Stimulated activated naive CD8-positive, alpha-beta T cell treated with anti-CD3 and anti-CD28 coated beads, Interleukin-15, amount 100 ng/mL, for 72 hours (primary cell): ENCODE measurements around the gene PIR.

Experiments used
- ATAC-seq: fragments of 150-1000 bp; cut with Tn5 transposase; 2 replicates; pipeline ENCODE4 v1.10.0; 2021; ENCODE audit warnings: mild to moderate bottlenecking, moderate library complexity
- DNase-seq, 2 donors: peaks; one replicate each; pipeline ENCODE4 v3.0.0; 2021 to 2022
- H3K27ac Mint-ChIP-seq, 2 donors: one replicate each; pipeline ENCODE4 v1.8.0; 2022; ENCODE audit warnings: mild to moderate bottlenecking in 2 of 2, mixed read lengths in 2 of 2, moderate library complexity in 2 of 2
- H3K27me3 Mint-ChIP-seq: one replicate; pipeline ENCODE4 v1.8.0; 2022; ENCODE audit warnings: mixed read lengths
- H3K4me1 Mint-ChIP-seq: one replicate; pipeline ENCODE4 v1.8.0; 2022; ENCODE audit warnings: mild to moderate bottlenecking, mixed read lengths
- H3K4me3 Mint-ChIP-seq, 2 donors: one replicate each; pipeline ENCODE4 v1.8.0; 2022; ENCODE audit warnings: mild to moderate bottlenecking in 2 of 2, mixed read lengths in 2 of 2, moderate library complexity in 1 of 2
- H3K9me3 Mint-ChIP-seq, 2 donors: one replicate each; pipeline ENCODE4 v1.8.0; 2022; ENCODE audit warnings: mixed read lengths in 2 of 2

PIR gene

GRCh38 chrX:15410947-15411346 lies 82.2 kb downstream of the PIR start:
- Mint-ChIP-seq H3K4me1 (no peaks in the 10 kb centered on the region), H3K4me3 (no peak overlapping the region), H3K27me3 (no peaks in the 10 kb centered on the region), H3K27ac (no peak overlapping the region), H3K9me3 (no peaks in the 10 kb centered on the region)
- no peak for ATAC-seq
- DNase-seq = no peak

DNA sequence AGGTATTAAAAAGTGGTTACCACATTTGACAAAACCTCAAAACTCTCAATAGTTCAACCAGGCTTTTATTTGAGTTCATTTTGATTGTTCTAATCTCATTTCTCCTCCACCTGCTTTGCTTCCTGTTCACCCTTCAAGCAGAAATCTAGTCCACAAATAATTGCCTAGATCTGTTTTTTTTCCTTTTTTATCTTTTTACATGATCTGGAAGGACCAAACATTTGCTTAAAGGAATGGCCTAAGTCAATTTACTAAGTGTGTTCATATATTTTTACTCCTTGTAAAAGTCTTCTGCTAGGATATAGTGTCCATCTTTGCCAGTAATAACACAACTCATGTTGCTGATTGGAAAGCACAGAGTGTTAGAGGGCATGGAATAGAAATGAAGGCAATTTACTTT lies 82.7 kb downstream of the PIR start:
- Mint-ChIP-seq H3K4me3 (no peak overlapping the region), H3K27me3 (no peaks in the 10 kb centered on the region), H3K4me1 (no peaks in the 10 kb centered on the region), H3K27ac (no peak overlapping the region), H3K9me3 (no peaks in the 10 kb centered on the region)
- DNase-seq = no peak
- no peak for ATAC-seq

DNA sequence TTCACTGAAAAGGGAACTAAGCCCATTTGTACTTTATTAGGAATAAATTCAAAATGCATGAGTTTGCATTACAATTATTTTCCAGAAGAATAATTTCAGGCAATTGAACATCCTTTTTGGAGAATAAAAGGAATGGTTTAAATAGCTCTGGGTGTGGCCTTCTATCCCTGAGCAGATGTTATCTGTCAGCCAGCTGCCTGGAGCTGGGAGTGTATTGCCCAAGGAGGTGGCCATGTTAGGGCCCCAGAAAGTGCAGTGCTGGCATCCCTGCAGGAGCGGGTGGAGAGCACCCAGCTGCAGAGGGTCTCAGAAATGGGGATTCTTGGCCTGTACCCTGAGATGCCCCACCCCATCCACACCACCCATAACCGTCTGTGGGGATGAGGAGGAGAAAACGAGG lies 87.3 kb downstream of the PIR start:
- Mint-ChIP-seq H3K4me3 (no peak overlapping the region), H3K27ac (no peak overlapping the region), H3K4me1 (no peaks in the 10 kb centered on the region), H3K9me3 (no peaks in the 10 kb centered on the region), H3K27me3 (no peaks in the 10 kb centered on the region)
- DNase-seq (no peak), ATAC-seq (no peak)

DNA sequence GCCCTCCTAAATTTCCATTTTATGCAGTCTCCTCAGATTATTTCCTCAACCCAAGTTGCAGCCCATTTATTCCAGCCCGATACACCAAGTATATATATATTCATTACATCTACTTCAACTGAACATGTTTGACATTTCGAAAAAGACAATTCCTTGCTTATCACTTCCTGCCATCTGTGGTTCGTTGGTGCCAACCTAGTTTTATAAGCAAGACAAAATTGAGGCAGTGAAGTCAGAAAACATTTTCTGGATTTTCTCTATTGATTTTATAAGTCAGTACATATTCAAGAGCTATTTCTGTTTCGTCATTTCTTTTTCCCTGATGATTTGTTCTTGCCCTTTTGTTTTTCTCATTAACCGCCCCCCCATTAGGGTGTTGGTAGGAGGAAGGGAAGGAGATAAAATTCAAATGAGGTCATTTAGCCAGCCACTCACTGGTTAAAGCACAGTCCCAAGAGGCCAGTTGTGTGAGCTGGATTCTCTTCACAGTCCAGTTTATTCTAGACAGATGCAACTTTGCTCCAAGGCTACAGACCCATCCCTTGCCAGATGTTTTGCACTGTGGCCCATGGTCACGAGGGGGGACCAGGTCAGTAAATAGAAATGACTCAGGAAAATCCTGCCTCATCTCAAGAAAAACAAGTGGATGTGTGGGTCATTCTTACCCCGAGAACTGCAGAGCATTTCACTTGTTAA lies 88.6 kb downstream of the PIR start:
- Mint-ChIP-seq H3K4me3 (no peak overlapping the region), H3K9me3 (no peaks in the 10 kb centered on the region), H3K4me1 (no peaks in the 10 kb centered on the region), H3K27ac (no peak overlapping the region), H3K27me3 (no peaks in the 10 kb centered on the region)
- DNase-seq (no peak), ATAC-seq (no peak)

DNA sequence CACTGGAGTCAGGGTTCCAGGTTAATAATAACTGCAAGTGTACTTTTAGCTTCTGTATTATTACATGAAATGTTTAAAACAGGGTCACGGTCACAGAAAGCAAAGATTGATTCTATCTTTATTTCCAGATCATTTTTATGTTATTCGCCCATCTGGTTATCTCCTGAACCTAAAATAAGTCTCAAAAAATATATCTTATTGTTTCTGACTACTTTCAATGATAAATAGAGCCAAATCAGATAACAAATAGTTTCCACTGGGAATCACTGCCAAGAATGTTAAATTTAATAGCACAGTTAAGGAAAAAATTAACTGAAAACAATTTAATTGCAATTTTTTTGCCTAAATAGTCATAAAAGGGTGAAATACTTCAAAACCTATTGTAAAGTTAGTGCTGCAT lies 91.8 kb downstream of the PIR start:
- Mint-ChIP-seq H3K27me3 (no peaks in the 10 kb centered on the region), H3K27ac (no peak overlapping the region), H3K4me3 (no peak overlapping the region), H3K4me1 (no peaks in the 10 kb centered on the region), H3K9me3 (no peaks in the 10 kb centered on the region)
- no peak for DNase-seq
- ATAC-seq = no peak

GRCh38 chrX:15399962-15400391 lies 93.2 kb downstream of the PIR start:
- H3K27me3 Mint-ChIP-seq = no peaks in the 10 kb centered on the region
- no peak overlapping the region for H3K4me3 Mint-ChIP-seq
- no peaks in the 10 kb centered on the region for H3K4me1 Mint-ChIP-seq
- DNase-seq = no peak
- no peak overlapping the region for H3K27ac Mint-ChIP-seq
- no peaks in the 10 kb centered on the region for H3K9me3 Mint-ChIP-seq
- no peak for ATAC-seq

DNA sequence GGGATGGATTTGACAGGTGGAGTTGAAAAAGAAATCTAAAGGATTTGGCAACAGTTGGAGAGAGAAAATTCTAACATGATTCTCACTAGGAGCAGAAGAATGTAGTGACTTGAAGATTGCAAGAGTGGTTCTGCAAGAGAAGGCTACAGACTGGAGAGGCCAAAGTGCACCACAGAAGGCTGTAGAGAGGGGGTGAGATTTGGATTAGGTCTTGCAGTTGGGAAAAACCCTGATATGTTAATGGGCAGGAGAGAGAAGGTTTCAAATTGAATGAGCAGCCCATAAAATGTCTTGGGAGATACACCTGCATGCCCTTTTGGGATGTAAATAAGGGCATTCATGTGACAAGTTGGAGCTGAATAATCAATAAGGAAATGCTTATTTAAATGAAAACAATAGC lies 94.3 kb downstream of the PIR start:
- H3K9me3 Mint-ChIP-seq = no peaks in the 10 kb centered on the region
- DNase-seq = no peak
- H3K27ac Mint-ChIP-seq = no peak overlapping the region
- no peak overlapping the region for H3K4me3 Mint-ChIP-seq
- no peaks in the 10 kb centered on the region for H3K27me3 Mint-ChIP-seq
- H3K4me1 Mint-ChIP-seq = no peaks in the 10 kb centered on the region
- no peak for ATAC-seq

- no peak overlapping the region for H3K27ac Mint-ChIP-seq
- DNase-seq = no peak
- no peak for ATAC-seq
- H3K4me3 Mint-ChIP-seq = no peak overlapping the region
- H3K4me1 Mint-ChIP-seq = no peaks in the 10 kb centered on the region
- no peaks in the 10 kb centered on the region for H3K9me3 Mint-ChIP-seq
- H3K27me3 Mint-ChIP-seq = no peaks in the 10 kb centered on the region
Observed at GRCh38 chrX:15395789-15396188, 97.3 kb downstream of the PIR start.

DNA sequence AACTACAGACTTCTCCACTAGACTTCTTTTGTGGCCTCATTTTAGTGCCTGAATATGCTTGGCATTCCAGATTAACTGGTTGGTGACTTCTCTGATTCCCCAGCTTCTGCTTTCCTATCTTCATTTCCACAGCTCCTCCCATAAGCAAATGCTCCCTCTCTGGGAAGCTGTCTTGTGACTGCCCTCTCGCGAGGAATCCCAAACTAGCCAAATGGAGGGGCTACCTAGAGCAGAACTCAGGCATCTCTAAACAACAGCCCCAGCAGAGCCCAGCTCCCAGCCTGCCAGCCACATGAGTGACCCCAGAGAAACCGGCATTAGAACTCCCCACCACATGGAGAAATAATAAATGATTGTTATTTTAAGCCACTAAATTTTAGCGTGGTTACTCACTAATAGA lies 101.3 kb downstream of the PIR start:
- ATAC-seq = no peak
- no peaks in the 10 kb centered on the region for H3K4me1 Mint-ChIP-seq
- no peak overlapping the region for H3K27ac Mint-ChIP-seq
- H3K27me3 Mint-ChIP-seq = no peaks in the 10 kb centered on the region
- no peaks in the 10 kb centered on the region for H3K9me3 Mint-ChIP-seq
- DNase-seq = no peak
- no peak overlapping the region for H3K4me3 Mint-ChIP-seq

DNA sequence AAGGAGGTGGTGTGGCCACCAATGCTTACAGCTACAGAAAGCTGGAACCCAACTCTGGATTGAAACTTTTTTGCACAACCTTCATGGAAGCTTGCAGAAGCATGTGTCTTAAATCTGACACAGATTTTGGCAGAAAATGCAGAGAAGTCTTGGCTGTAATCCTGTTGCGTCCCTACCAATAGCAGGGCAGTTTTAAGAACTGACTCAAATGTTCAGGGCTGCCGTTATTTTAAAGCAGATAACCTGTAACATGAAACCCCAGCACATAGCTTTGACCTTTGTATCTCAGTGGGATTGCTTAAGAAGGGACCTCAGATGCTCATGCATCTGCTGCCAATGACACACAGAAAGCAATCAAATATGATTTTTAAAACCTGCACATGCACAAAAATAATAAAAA lies 108.8 kb downstream of the PIR start, which contains the start of gene VEGFD:
VEGFD (minus strand) TSS at position 110 of the 400 bp plus-strand sequence. CDS start 467 bp downstream, outside the sequence.
- peaks cover 16% of the 10 kb centered on the region for H3K27me3 Mint-ChIP-seq
- DNase-seq (no peak), ATAC-seq (no peak)
- no peaks in the 10 kb centered on the region for H3K4me1 Mint-ChIP-seq
- H3K9me3 Mint-ChIP-seq = no peaks in the 10 kb centered on the region
- H3K27ac Mint-ChIP-seq = no peak within 1 kb of the TSS
- H3K4me3 Mint-ChIP-seq = no peak within 1 kb of the TSS

- Mint-ChIP-seq H3K27me3 (peaks cover 16% of the 10 kb centered on the region), H3K27ac (no peak overlapping the region), H3K4me1 (no peaks in the 10 kb centered on the region), H3K4me3 (no peak overlapping the region), H3K9me3 (no peaks in the 10 kb centered on the region)
- no peak for ATAC-seq
- no peak for DNase-seq
Observed at GRCh38 chrX:15382813-15383212, 110.3 kb downstream of the PIR start.

DNA sequence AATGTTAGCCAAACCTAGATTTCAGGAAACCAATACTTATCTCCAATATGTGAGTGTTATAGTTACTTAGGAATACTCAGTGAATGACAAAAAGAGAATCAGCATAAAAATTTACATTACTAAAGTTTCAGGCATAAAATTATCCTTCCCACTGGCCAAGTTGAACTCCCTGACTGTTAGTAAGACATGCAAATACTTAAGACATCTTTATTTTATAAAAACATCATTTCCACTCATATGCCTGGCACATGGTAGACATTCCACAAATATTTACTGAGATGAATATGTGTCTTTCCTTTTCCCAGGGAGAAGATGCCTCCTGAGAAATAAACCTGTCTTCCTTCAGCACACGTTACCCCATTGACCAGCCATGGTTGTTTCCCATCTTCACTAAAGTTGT lies 116.2 kb downstream of the PIR start:
- ATAC-seq = no peak
- Mint-ChIP-seq H3K4me3 (no peak overlapping the region), H3K27me3 (no peaks in the 10 kb centered on the region), H3K27ac (no peak overlapping the region), H3K9me3 (no peaks in the 10 kb centered on the region), H3K4me1 (no peaks in the 10 kb centered on the region)
- no peak for DNase-seq

- Mint-ChIP-seq H3K4me1 (no peaks in the 10 kb centered on the region), H3K4me3 (no peak overlapping the region), H3K27me3 (no peaks in the 10 kb centered on the region), H3K9me3 (no peaks in the 10 kb centered on the region), H3K27ac (no peak overlapping the region)
- DNase-seq (no peak), ATAC-seq (no peak)
Observed at GRCh38 chrX:15373976-15374375, 119.2 kb downstream of the PIR start.

GRCh38 chrX:15366506-15367352 lies 126.4 kb downstream of the PIR start:
- no peaks in the 10 kb centered on the region for H3K4me1 Mint-ChIP-seq
- DNase-seq (no peak), ATAC-seq (no peak)
- no peak overlapping the region for H3K4me3 Mint-ChIP-seq
- H3K27ac Mint-ChIP-seq = peak overlapping the region in 1 of 2 donors; percentile 22
- H3K9me3 Mint-ChIP-seq = no peaks in the 10 kb centered on the region
- peaks cover 29% of the 10 kb centered on the region for H3K27me3 Mint-ChIP-seq

GRCh38 chrX:15359701-15360100 lies 133.4 kb downstream of the PIR start:
- no peaks in the 10 kb centered on the region for H3K9me3 Mint-ChIP-seq
- ATAC-seq = no peak
- H3K4me1 Mint-ChIP-seq = no peaks in the 10 kb centered on the region
- H3K4me3 Mint-ChIP-seq = no peak overlapping the region
- no peak for DNase-seq
- H3K27me3 Mint-ChIP-seq = peaks cover 8% of the 10 kb centered on the region
- no peak overlapping the region for H3K27ac Mint-ChIP-seq

DNA sequence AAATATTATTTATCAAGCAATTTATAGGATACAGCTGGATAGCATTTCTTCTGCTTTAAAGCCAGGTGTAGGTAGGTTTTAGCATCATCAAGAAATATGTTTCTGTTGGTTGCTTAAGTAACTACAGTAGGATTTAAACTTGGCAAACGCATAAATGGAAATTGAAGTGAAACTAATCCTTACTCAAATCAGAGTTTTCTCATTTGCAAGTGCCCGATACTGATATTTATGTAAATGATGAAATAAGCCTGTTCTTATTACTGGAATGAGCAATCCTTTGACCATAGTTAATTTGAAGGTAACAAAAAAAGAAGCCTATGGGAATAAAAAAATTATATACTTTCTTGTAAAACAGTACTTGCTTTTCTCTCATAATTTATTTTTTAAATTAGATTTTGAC lies 134.6 kb downstream of the PIR start:
- Mint-ChIP-seq H3K4me3 (no peak overlapping the region), H3K27me3 (peaks cover 8% of the 10 kb centered on the region)
- no peak for ATAC-seq

More for the DNA sequence above, 134.6 kb downstream of the PIR start:
- no peaks in the 10 kb centered on the region for H3K4me1 Mint-ChIP-seq
- no peak for DNase-seq
- H3K27ac Mint-ChIP-seq = no peak overlapping the region
- no peaks in the 10 kb centered on the region for H3K9me3 Mint-ChIP-seq
